ENCODE measurements around the gene RFX2.

RFX2 gene

GRCh38 chr19:6105444-6105843 is 4.9 kb downstream of the RFX2 start:
- in situ Hi-C loops (cut with MboI; ENCODE audit: low sequenced_read_pairs), result no loop called here

- in situ Hi-C loops (cut with MboI; ENCODE audit: low sequenced_read_pairs), result no loop called here
These were observed 6.4 kb downstream of the RFX2 start for GRCh38 chr19:6103894-6104293.

GRCh38 chr19:6103217-6103644 is 7.1 kb downstream of the RFX2 start:
- in situ Hi-C loops (cut with MboI; ENCODE audit: low sequenced_read_pairs), result no loop called here

- in situ Hi-C loops (cut with MboI; ENCODE audit: low sequenced_read_pairs), result no loop called here
These were observed 8.3 kb downstream of the RFX2 start for GRCh38 chr19:6101991-6102390.

- in situ Hi-C loops (cut with MboI; ENCODE audit: low sequenced_read_pairs), result no loop called here
These were observed 8.9 kb downstream of the RFX2 start for GRCh38 chr19:6101291-6101825.

GRCh38 chr19:6100284-6100915 is 9.9 kb downstream of the RFX2 start:
- in situ Hi-C loops (cut with MboI; ENCODE audit: low sequenced_read_pairs), result no loop called here

- in situ Hi-C loops (cut with MboI; ENCODE audit: low sequenced_read_pairs), result no loop called here
These were observed 10.7 kb downstream of the RFX2 start for GRCh38 chr19:6099599-6099998.

- in situ Hi-C loops (cut with MboI; ENCODE audit: low sequenced_read_pairs), result no loop called here
These were observed 11.3 kb downstream of the RFX2 start for GRCh38 chr19:6099033-6099432.

- in situ Hi-C loops (cut with MboI; ENCODE audit: low sequenced_read_pairs), result no loop called here
These were observed 11.7 kb downstream of the RFX2 start for GRCh38 chr19:6098574-6098973.

- in situ Hi-C loops (cut with MboI; ENCODE audit: low sequenced_read_pairs), result no loop called here
These were observed 12.4 kb downstream of the RFX2 start for GRCh38 chr19:6097911-6098310.

- in situ Hi-C loops (cut with MboI; ENCODE audit: low sequenced_read_pairs), result no loop called here
These were observed 14.5 kb downstream of the RFX2 start for GRCh38 chr19:6095760-6096159.

- in situ Hi-C loops (cut with MboI; ENCODE audit: low sequenced_read_pairs), result no loop called here
These were observed 17.7 kb downstream of the RFX2 start for GRCh38 chr19:6092329-6093286.

- in situ Hi-C loops (cut with MboI; ENCODE audit: low sequenced_read_pairs), result no loop called here
These were observed 18.5 kb downstream of the RFX2 start for GRCh38 chr19:6091771-6092291.

GRCh38 chr19:6090634-6091033 is 19.7 kb downstream of the RFX2 start:
- in situ Hi-C loops (cut with MboI; ENCODE audit: low sequenced_read_pairs), result no loop called here

GRCh38 chr19:6088602-6089049 is 21.7 kb downstream of the RFX2 start:
- in situ Hi-C loops (cut with MboI; ENCODE audit: low sequenced_read_pairs), result no loop called here

- in situ Hi-C loops (cut with MboI; ENCODE audit: low sequenced_read_pairs), result no loop called here
These were observed 23.2 kb downstream of the RFX2 start for GRCh38 chr19:6087074-6087571.

GRCh38 chr19:6086068-6086788 is 24.1 kb downstream of the RFX2 start:
- in situ Hi-C loops (cut with MboI; ENCODE audit: low sequenced_read_pairs), result no loop called here

- in situ Hi-C loops (cut with MboI; ENCODE audit: low sequenced_read_pairs), result no loop called here
These were observed 25.5 kb downstream of the RFX2 start for GRCh38 chr19:6084821-6085220.

GRCh38 chr19:6079107-6079506 is 31.2 kb downstream of the RFX2 start:
- in situ Hi-C loops (cut with MboI; ENCODE audit: low sequenced_read_pairs), result no loop called here

- in situ Hi-C loops (cut with MboI; ENCODE audit: low sequenced_read_pairs), result no loop called here
These were observed 32.2 kb downstream of the RFX2 start for GRCh38 chr19:6078068-6078467.

Measured in HL-60/S4 treated with retinoic acid at 250 ng/mL for 4 days and 3 days (cell line).